GM12873 (cell line): Measurements from ENCODE around the gene PODXL2.

Source experiments
- TF ChIP-seq, protein P1 (sequence below): IDR thresholded peaks from 2 replicates; pipeline ENCODE4 v1.5.1; 2012; ENCODE audit warnings: low read depth, mild to moderate bottlenecking, moderate library complexity, low read length, control low read depth; ENCODE audit not compliant: insufficient read depth; ENCODE audit errors: missing control alignments

The PODXL2 gene

DNA sequence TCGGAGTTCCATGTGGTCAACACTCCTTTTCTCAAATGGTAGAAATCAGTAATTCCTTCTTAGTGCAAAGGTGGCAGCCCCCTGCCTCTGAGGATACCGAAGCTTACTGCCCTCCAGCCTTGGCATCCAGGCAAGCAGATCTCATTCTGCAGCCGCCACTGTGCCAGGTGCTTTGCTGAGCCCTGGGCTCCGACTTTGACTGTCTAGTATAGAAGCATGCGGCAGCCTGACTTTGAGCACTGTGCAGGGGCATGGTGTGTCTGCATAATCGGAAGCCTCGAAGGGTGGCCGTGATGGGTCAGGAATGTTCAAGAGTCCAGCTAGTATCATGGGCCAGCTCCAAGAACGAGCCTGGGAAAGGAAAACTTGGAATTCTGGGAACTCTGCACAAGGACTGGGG, 83.5 kb downstream of the PODXL2 start:
- TF ChIP-seq, protein P1, sequence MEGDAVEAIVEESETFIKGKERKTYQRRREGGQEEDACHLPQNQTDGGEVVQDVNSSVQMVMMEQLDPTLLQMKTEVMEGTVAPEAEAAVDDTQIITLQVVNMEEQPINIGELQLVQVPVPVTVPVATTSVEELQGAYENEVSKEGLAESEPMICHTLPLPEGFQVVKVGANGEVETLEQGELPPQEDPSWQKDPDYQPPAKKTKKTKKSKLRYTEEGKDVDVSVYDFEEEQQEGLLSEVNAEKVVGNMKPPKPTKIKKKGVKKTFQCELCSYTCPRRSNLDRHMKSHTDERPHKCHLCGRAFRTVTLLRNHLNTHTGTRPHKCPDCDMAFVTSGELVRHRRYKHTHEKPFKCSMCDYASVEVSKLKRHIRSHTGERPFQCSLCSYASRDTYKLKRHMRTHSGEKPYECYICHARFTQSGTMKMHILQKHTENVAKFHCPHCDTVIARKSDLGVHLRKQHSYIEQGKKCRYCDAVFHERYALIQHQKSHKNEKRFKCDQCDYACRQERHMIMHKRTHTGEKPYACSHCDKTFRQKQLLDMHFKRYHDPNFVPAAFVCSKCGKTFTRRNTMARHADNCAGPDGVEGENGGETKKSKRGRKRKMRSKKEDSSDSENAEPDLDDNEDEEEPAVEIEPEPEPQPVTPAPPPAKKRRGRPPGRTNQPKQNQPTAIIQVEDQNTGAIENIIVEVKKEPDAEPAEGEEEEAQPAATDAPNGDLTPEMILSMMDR = no peak

DNA sequence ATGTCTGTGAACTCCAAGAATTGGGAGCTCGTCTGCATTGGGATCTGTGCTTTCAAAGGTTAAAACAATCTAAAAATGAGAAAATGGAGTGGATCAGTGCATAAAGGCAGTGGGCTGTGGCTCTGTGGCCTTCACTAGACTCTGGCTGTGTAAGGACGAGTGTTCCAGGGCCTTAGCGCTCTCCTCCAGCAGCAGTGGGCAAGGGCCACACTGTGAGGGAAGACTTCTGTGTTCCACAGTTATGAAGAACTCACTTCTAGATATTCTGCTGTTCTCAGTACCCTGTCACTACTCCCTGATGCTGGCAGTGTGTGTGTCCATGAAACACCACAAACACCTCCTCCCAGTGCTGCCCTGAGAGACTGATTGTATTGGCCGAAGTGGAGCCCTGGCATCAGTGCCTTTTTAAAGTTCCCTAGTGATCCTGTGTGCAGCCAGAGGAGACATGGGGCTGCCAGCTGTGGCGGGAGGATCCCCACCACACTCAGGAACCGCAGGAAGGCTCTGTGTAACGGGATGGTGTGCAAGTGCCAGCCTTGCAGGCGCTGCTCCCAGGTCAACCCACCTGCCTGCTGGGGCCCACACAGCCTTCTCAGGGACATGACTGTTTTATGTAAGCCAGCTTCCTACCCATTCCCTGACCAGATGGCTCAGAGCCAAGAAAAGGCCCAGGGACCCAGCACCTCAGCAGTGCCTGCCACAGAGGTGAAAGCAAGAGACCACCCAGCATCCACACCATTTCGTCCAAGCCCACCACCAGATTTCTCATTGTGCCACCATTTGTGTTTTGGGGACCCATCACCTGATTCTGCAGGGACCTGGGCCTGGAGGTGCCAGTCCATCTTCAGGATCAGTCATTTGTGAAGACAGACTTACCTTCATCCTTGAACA, 84.1 kb downstream of the PODXL2 start:
- TF ChIP-seq, protein P1 = no peak

DNA sequence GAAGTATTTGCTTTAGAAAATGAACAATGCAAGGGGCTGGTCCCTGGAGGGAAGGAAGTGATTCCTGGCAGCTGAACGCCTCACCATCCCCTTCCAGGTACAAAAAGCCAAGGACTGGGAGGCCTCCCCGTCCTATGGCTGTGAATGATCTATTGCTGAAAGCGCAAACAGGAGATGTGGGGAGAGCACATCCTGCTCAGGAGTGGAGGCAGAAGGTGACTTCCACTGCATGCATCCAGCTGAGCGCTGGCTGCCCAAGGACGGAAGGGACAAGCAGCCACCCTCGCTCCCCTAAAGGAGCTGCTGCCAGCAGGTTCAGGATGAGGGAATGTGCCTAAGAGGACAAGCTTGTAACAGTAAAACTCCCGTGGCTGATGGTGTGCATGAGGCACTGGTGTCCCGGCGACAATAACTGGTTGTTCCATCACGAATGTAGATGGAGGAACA, 85.2 kb downstream of the PODXL2 start:
- TF ChIP-seq, protein P1 = no peak

DNA sequence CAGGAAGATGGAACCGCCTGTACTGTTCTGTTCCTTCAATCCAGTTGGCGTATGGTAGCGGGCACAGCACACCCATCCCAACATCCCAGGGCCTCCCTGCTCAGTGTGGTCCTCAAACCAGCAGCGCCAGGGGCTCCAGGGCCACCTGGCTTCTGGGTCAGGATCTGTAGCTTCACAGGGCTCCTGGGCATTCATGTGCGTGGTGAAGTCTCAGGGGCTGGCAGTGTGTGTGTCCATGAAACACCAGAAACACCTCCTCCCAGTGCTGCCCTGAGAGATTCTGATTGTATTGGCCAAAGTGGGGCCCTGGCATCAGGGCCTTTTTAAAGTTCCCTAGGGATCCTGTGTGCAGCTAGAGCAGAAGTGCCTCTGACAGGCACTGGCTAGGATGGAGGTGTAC, 85.9 kb downstream of the PODXL2 start:
- TF ChIP-seq, protein P1 = no peak

DNA sequence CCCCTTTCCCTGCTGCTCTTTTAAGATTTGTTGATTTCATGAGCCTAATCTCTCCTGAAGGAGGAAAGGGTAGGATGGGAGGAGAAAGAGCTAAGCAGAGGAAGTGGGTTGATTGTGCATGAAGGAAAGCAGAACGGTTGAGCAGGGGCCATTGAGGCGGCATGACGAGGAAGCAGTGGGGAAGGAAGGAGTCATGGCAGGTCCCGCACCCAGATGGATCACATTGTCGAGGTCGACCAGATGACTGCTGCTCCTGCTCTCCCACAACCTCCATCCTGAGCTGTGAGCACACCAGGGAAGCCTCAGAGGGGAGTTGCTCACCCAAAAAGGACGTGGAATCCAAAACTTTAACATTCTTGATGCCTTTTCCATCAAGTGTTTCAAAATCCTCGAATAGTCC, 86.5 kb downstream of the PODXL2 start:
- TF ChIP-seq, protein P1 = no peak

DNA sequence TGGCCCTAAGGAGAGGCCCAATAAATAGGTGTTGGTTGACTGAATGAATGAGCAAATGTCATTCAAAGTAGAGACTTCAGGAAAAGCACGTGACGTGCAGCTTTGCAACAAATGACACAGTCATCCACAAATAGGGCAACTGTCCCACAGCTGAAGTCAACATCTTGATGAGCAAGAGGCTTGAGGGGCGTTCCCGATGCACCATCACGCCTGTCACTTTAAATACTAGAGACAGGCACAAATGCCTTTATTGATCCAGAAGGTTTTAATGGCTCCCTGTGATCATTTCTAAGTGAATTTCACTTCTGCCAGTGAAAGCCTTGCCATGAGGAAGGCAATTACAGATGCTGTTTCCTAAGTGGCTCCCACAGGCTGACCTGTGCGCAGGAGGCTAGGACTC, 87.4 kb downstream of the PODXL2 start:
- TF ChIP-seq, protein P1 = no peak

DNA sequence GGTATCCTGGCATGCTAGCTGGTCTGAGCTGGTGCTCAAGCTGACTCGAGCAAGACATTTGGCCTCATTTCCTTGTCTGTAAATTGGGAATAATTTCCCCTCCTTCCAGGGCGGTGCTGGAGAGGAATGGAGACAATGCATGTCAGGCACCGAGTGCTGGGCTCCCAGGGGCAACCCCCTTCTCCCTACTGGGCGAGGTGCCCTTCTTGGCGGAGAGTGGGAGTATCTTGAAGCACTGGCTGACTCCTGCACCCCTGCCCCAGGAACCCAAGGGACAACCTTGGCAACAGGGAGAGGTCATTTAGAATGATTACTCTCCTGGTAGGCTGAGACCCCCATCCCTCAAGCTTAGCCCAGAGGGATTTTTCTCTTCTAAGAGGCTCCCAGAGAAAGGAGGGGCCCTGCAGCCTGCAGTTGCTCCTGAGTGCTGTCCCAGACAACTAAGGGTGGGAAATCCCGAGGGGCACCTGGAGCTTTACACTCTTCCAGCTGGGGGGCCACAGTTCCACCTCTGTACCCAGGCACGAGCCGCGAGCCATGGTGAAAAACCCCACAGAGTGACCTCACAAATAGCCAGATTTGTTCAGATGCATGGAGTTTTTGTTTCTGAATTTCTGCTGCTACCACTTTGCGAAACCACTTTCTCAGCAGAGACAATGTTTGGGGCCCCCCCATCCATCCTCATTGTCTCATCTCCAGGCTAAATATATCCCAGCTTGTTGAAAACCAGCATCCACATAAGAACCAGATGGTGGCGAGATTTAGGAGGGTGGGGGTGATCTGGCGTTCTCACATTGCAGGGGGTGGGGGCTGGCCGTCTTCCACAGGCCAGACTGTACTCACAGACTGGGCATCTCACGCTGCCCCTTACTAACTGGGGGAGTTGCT, 88.6 kb downstream of the PODXL2 start:
- TF ChIP-seq, protein P1 = no peak
